Testis (tissue), 3 donors: Measurements from ENCODE around the gene RNASE7. TPM values are rescaled to one million over a fixed set of nuclear protein-coding genes. Genes with fewer than 3 reads are reported as not detected.

Experiments used
- DNase-seq: peaks from one replicate; pipeline ENCODE4 v3.0.0-alpha.2; 2019
- H3K27ac ChIP-seq, 2 donors: fragments of 200-600 bp; sonication (generic); one replicate each; pipeline ENCODE4 v1.5.1; 2019
- H3K27me3 ChIP-seq: fragments of 200-600 bp; sonication (generic); one replicate; pipeline ENCODE4 v1.5.1; 2019
- H3K36me3 ChIP-seq: fragments of 200-600 bp; sonication (generic); one replicate; pipeline ENCODE4 v1.5.1; 2017; ENCODE audit warnings: low read depth; ENCODE audit errors: missing control alignments
- H3K4me1 ChIP-seq: fragments of 200-600 bp; sonication (generic); one replicate; pipeline ENCODE4 v1.5.1; 2019
- H3K4me3 ChIP-seq, 2 donors: fragments of 200-600 bp; sonication (generic); one replicate each; pipeline ENCODE4 v1.5.1; 2017 to 2019
- H3K9me3 ChIP-seq: fragments of 200-600 bp; sonication (generic); one replicate; pipeline ENCODE4 v1.5.1; 2017
- CTCF ChIP-seq, 3 experiments: fragments of 450-650 bp in 2 of 3; fragments of 200-600 bp in 1 of 3; sonication (generic) in 1 of 3; IDR thresholded peaks; one replicate each; pipeline ENCODE4 v1.5.1; 2016 to 2019; ENCODE audit warnings: antibody characterized with exemption in 3 of 3, mild to moderate bottlenecking in 2 of 3, moderate library complexity in 1 of 3
- POLR2A ChIP-seq: fragments of 450-650 bp; IDR thresholded peaks from one replicate; pipeline ENCODE4 v1.6.1; 2017; ENCODE audit warnings: antibody characterized with exemption, mild to moderate bottlenecking, moderate library complexity
- WGBS, 2 donors: methylation state at CpG; one replicate each; pipeline ENCODE4 v1.1.5; 2018; 5-methylcytosine and 5-hydroxymethylcytosine counted together
- intact Hi-C: fragments of 100-400 bp; cut with DNase I; formaldehyde crosslinking; loops from one replicate; pipeline ENCODE4 v1.15.1; 2023; ENCODE audit warnings: low total_unique reads
- polyA plus RNA-seq: library from polyadenylated mRNA; stranded (reverse); fragments of 350-450 nt; fragmentation: Illumina TruSeq; extraction: RNeasy Lipid Tissue Mini Kit (QIAGEN cat#74804); gene quantifications from one replicate; pipeline ENCODE4 v1.2.3, GENCODE V29; 2014; ENCODE audit warnings: low read depth, low replicate concordance; ENCODE audit not compliant: insufficient read depth
- total RNA-seq, 2 donors: library from RNA; depleted of rRNA; stranded (reverse); fragments of >200 nt; gene quantifications; one replicate each; pipeline ENCODE4 v1.2.3, GENCODE V29; 2016

RNASE7 gene
- total and polyA plus RNA-seq, 3 donors from 2014 or later, result 0.24 to 0.55 (median 0.43) TPM

GRCh38 chr14:21071225-21072030 lies 29.3 kb downstream of the RNASE7 start:
- Histone ChIP-seq H3K9me3 (no peaks in the 10 kb centered on the region), H3K4me3 (peak overlapping the region; percentile 68 to 75), H3K27me3 (no peaks in the 10 kb centered on the region), H3K4me1 (peaks cover 26% of the 10 kb centered on the region), H3K27ac (peak overlapping the region; percentile 70 to 89), H3K36me3 (no peaks in the 10 kb centered on the region)
- WGBS, 2 donors, result 1 to 2% methylated on average over 19 to 35 of the region's 37 CpGs
- TF ChIP-seq CTCF (IDR thresholded peaks at IDR 0.05) (no peak), POLR2A (no peak)
- peak; percentile 77 for DNase-seq
- intact Hi-C loops, result no loop called here

GRCh38 chr14:21072031-21072473 lies 29.9 kb downstream of the RNASE7 start:
- H3K27ac ChIP-seq, result peak overlapping the region; percentile 70 to 89
- H3K27me3 ChIP-seq, result no peaks in the 10 kb centered on the region
- peak; percentile 55 for DNase-seq
- TF ChIP-seq CTCF (IDR thresholded peaks at IDR 0.05) (peak in 1 of 3 experiments; percentile 7), POLR2A (no peak)
- intact Hi-C loops, result no loop called here
- peak overlapping the region; percentile 68 to 75 for H3K4me3 ChIP-seq
- WGBS, 2 donors, result 7 to 10% methylated on average over 4 of the region's 4 CpGs
- H3K36me3 ChIP-seq, result no peaks in the 10 kb centered on the region
- H3K4me1 ChIP-seq, result peaks cover 26% of the 10 kb centered on the region
- H3K9me3 ChIP-seq, result no peaks in the 10 kb centered on the region

GRCh38 chr14:21072781-21073339 lies 30.7 kb downstream of the RNASE7 start:
- Histone ChIP-seq H3K4me3 (no peak overlapping the region), H3K36me3 (no peaks in the 10 kb centered on the region), H3K27ac (peak overlapping the region; percentile 31 to 89), H3K27me3 (no peaks in the 10 kb centered on the region), H3K4me1 (peaks cover 26% of the 10 kb centered on the region), H3K9me3 (no peaks in the 10 kb centered on the region)
- intact Hi-C loops, result no loop called here
- 88 to 89% methylated on average over 7 to 9 of the region's 9 CpGs for WGBS, 2 donors
- DNase-seq, result no peak
- TF ChIP-seq CTCF (IDR thresholded peaks at IDR 0.05) (no peak), POLR2A (no peak)

GRCh38 chr14:21073921-21074320 lies 31.8 kb downstream of the RNASE7 start:
- no peak overlapping the region for H3K27ac ChIP-seq
- H3K4me1 ChIP-seq, result peaks cover 21% of the 10 kb centered on the region
- no peak overlapping the region for H3K4me3 ChIP-seq
- no peak for DNase-seq
- intact Hi-C loops, result no loop called here
- H3K27me3 ChIP-seq, result no peaks in the 10 kb centered on the region
- TF ChIP-seq POLR2A (no peak), CTCF (IDR thresholded peaks at IDR 0.05) (no peak)
- WGBS, 2 donors, result 87 to 100% methylated on average over 1 to 9 of the region's 9 CpGs
- H3K9me3 ChIP-seq, result no peaks in the 10 kb centered on the region
- no peaks in the 10 kb centered on the region for H3K36me3 ChIP-seq
